Kidney glomerular epithelial cell (primary cell): ENCODE measurements around the gene NDST3.
A peak's percentile ranks its signal among the peaks of the same experiment; 100 is the strongest.

Experiments used
- DNase-seq: peaks from one replicate; lab custom pipeline; 2025; lab: John Stamatoyannopoulos, UW

The NDST3 gene

GRCh38 chr4:118081434-118081833 lies 47.1 kb downstream of the NDST3 start:
- no peak for DNase-seq

- DNase-seq: no peak
These were observed 47.9 kb downstream of the NDST3 start for GRCh38 chr4:118082182-118082581.

- DNase-seq: no peak
These were observed 51.4 kb downstream of the NDST3 start for GRCh38 chr4:118085700-118086099.

GRCh38 chr4:118086344-118086743 lies 52.1 kb downstream of the NDST3 start:
- peak; percentile 6 for DNase-seq

- DNase-seq: no peak
These were observed 53.1 kb downstream of the NDST3 start for GRCh38 chr4:118087366-118087765.

- DNase-seq: no peak
These were observed 64.8 kb downstream of the NDST3 start for GRCh38 chr4:118099106-118099505.

GRCh38 chr4:118102195-118102594 lies 67.9 kb downstream of the NDST3 start:
- no peak for DNase-seq

GRCh38 chr4:118112117-118113046 lies 78.1 kb downstream of the NDST3 start:
- DNase-seq: no peak

- DNase-seq: no peak
These were observed 78.9 kb downstream of the NDST3 start for GRCh38 chr4:118113220-118113619.

GRCh38 chr4:118114720-118115119 lies 80.4 kb downstream of the NDST3 start:
- no peak for DNase-seq

GRCh38 chr4:118120120-118120760 lies 86.0 kb downstream of the NDST3 start:
- no peak for DNase-seq

GRCh38 chr4:118124997-118125396 lies 90.7 kb downstream of the NDST3 start:
- no peak for DNase-seq

GRCh38 chr4:118139241-118139640 lies 105.0 kb downstream of the NDST3 start:
- DNase-seq: no peak

GRCh38 chr4:118141240-118141639 lies 107.0 kb downstream of the NDST3 start:
- no peak for DNase-seq

- no peak for DNase-seq
These were observed 120.4 kb downstream of the NDST3 start for GRCh38 chr4:118154649-118155048.

GRCh38 chr4:118155516-118155915 lies 121.2 kb downstream of the NDST3 start:
- no peak for DNase-seq

GRCh38 chr4:118158763-118159375 lies 124.6 kb downstream of the NDST3 start:
- DNase-seq: no peak

- no peak for DNase-seq
These were observed 133.0 kb downstream of the NDST3 start for GRCh38 chr4:118167306-118167705.

GRCh38 chr4:118171381-118171780 lies 137.1 kb downstream of the NDST3 start:
- no peak for DNase-seq

- no peak for DNase-seq
These were observed 138.8 kb downstream of the NDST3 start for GRCh38 chr4:118173126-118173525.

- no peak for DNase-seq
These were observed 139.9 kb downstream of the NDST3 start for GRCh38 chr4:118173956-118174725.

GRCh38 chr4:118175506-118175905 lies 141.2 kb downstream of the NDST3 start:
- DNase-seq: no peak
